Measurements from ENCODE around the gene ST8SIA6.
"Not testable (repeated sequence)": the region's sequence is repeated elsewhere in the genome, so short reads cannot be mapped to it uniquely, and the experiment has no call there.

Gene ST8SIA6

GRCh38 chr10:17457083-17457482 lies 2.7 kb upstream of the ST8SIA6 start:
- DNase-seq (ENCODE audit: low read depth), result no peak

DNA sequence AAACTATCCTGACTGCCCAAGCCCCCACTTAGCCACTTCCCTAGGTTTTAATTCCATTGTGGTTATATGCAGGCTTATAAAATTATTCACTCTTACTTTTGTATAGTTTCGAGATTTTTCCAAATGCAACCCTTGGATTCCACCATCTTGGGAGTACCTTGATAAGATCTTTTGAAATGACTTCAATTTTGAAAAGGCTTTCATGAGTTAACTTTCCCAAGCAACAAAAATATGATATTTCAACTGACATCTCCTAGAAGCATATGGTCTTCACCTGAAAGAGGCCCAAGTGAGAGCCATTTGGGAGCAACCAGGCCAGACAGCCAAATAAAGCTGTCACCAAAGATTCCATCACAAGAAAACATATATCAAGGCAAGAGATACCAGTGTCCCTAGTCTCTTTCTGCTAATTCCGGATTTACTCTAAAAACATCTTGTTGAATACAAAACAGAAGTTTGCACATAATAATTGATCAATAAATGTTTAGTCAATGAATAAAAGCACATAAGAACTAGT lies 1.7 kb upstream of the ST8SIA6 start:
- DNase-seq (ENCODE audit: low read depth), result no peak

DNA sequence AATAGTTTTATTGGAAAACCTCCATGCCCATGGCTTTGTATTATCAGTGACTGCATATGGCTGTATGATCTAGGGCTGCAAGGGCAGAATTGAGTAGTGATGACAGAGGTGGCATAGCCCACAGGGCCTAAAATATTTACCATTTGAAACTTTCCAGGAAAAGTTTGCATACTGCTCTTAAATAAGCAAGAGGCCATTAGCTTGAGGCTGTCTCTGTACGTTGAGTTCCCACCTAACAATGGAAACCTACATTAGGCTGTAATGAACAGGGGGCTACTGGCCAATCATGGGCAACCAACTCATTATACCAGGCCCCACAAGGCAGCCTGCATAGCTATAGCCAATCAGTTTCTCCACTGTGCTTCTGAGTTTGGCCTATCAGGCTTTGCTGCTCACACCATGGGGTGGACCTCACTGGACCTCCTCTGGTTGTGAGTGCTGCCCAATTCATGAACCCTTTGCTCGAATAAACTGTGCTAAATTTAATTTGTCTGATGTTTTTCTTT lies 673 bp upstream of the ST8SIA6 start:
- DNase-seq (ENCODE audit: low read depth), result no peak

DNA sequence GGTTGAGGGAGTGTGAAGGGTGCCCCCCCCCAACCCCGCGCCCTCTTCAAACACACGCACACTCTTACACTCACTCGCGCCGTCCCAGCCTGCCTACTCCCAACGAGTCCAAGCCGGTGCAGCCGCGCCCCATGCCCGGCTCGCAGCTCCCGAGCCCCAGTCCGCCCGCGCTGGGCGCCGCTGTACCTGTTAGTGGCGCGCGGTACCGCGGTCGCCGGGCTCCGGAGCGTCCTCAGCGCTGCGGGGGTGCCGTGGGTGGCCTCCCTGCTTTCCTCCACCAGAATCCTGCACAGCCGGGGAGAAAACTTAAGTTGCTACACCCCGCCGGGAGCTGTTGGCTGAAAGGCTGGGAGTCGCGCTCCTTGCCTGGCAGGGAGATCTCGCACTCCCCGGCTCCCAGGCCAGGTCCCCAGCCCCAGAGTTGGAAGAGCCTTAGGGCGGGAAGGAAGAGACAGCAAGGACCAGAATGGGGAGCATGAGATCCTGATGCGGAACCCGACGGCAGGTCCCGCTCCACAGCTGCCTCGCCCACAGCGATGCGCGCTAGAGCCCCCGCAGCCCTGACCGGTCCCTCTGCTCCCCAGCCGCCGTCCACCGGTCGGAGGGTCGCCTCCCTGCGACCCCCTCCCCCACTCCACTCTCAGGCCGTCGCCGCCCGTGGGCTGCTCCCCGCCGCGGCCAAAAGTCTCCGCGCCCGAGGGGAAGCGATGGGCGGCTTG lies 863 bp downstream of the ST8SIA6 start:
- DNase-seq (ENCODE audit: low read depth), result peak; percentile 37

- DNase-seq (ENCODE audit: low read depth), result no peak
Observed at GRCh38 chr10:17453035-17453372, 1.4 kb downstream of the ST8SIA6 start.

GRCh38 chr10:17452060-17452841 lies 2.1 kb downstream of the ST8SIA6 start:
- DNase-seq (ENCODE audit: low read depth), result no peak

- no peak for DNase-seq (ENCODE audit: low read depth)
Observed at GRCh38 chr10:17450024-17450423, 4.4 kb downstream of the ST8SIA6 start.

GRCh38 chr10:17445400-17445998 lies 8.9 kb downstream of the ST8SIA6 start:
- DNase-seq (ENCODE audit: low read depth), result no peak

GRCh38 chr10:17444388-17444714 lies 10.0 kb downstream of the ST8SIA6 start:
- no peak for DNase-seq (ENCODE audit: low read depth)

GRCh38 chr10:17443707-17444387 lies 10.5 kb downstream of the ST8SIA6 start:
- no peak for DNase-seq (ENCODE audit: low read depth)

- no peak for DNase-seq (ENCODE audit: low read depth)
Observed at GRCh38 chr10:17438583-17438982, 15.8 kb downstream of the ST8SIA6 start.

- not testable (repeated sequence) for DNase-seq (ENCODE audit: low read depth)
Observed at GRCh38 chr10:17436578-17436977, 17.8 kb downstream of the ST8SIA6 start.

GRCh38 chr10:17435953-17436352 lies 18.4 kb downstream of the ST8SIA6 start:
- DNase-seq (ENCODE audit: low read depth), result no peak

- no peak for DNase-seq (ENCODE audit: low read depth)
Observed at GRCh38 chr10:17435187-17435586, 19.2 kb downstream of the ST8SIA6 start.

DNA sequence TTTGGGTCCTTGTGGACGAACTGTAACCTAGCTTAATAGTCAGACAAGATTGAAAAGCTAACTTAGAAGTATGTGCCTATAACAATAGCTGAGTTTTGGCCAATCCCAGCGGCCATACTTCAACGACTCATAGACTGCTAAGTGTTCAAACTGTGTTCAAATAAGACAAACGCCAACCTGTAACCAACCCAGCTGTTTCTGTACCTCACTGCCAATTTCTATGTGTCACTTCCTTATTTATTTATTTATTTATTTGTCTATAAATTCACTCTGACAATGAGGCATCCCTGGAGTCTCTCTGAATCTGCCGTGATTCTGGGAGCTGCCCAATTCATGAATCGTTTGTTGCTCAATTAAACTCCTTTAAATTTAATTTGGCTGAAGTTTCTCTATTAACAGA lies 21.7 kb downstream of the ST8SIA6 start:
- DNase-seq (ENCODE audit: low read depth), result no peak

- DNase-seq (ENCODE audit: low read depth), result peak; percentile 46
Observed at GRCh38 chr10:17431871-17432311, 22.5 kb downstream of the ST8SIA6 start.

- peak; percentile 75 for DNase-seq (ENCODE audit: low read depth)
Observed at GRCh38 chr10:17430647-17431355, 23.6 kb downstream of the ST8SIA6 start.

DNA sequence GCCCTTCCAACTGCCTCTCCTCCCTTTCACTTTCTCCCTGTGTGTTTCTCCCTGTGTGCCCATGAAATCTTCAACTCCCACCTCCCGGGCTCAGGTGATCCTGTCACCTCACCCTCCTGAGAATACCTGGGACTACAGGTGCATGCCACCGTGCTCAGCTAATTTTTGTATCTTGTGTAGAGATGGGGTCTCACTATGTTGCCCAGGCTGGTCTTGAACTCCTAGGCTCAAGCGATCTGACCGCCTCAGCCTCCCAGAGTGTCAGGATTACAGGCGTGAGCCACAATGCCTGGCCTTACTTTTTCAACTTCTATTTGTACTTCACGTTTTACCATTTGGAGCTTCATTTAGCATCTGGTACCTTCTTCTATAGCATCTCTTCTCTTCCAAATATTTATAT lies 24.9 kb downstream of the ST8SIA6 start:
- no peak for DNase-seq (ENCODE audit: low read depth)

DNA sequence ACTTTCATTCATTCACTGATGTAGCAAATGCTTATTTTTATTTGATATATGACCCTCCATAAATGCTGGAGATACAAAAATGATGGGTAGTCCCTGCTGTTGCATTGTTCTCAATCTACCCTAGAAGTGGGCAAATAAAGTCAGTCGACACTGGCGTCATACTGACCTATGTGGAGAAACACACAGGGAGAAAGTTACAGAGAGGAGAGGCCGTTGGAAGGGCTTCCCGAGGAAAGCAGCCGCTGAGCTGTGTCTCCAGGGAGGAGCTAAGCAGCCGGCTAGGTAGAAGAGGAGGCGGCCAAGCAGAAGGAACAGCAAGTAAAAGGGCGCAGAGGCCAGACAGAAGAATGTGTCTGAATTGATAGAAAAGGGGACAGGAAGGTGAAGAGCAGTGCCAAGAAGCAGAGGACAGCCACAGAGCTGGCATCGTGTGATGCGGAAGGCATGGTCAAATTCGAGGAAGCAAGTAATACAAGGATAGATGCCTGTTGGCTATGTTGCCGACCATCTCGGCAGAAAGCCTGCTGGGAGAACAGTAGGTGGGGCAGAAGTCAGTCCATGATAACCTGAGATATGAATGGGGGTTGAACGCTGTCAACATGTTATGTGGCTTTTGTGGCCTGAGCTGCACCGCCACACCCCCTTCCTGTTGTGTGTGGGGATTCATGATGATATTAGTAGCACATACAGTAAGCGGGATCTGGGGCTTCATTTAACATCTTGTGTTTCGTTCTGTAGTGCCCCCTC lies 25.9 kb downstream of the ST8SIA6 start:
- no peak for DNase-seq (ENCODE audit: low read depth)

DNA sequence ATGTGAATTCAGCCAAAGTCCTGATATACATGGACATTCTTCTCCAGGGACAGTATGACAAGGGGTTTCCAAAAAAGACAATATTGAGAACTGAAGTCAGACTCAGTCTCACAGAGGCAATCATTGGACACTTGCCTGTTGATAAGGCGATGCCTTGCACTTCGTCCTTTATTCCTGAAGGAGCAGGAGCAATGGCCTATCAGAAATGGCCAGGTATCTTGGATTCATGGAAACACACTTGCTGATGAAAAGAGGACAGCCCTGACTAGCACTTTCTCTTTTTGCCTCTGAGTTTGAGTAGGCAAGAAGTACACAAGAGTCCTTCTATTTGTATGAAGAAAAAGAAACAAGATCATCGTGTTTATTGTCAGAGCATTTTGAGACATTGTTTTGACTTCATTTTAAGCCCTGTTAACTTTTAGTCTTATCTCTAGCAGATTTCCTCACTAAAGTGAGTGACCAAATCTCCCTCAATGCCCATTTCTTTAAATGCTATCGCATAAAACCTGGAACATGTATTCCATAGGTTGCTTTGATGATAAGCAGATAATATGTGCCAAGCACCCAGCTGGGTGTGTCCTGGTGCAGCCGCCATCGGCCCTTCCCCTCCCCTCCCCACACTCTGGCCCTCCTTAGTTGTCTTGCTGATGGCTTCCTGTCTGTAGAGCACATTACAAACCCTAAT lies 26.6 kb downstream of the ST8SIA6 start:
- no peak for DNase-seq (ENCODE audit: low read depth)

Data from iris pigment epithelial cell (primary cell).